ENCODE results near the gene AP1M2.

Gene AP1M2

GRCh38 chr19:10587022-10587838 lies at the start of gene AP1M2:
AP1M2 (minus strand) TSS chr19:10587312; CDS start chr19:10587231, 81 bp downstream.
- DNase-seq = no peak

- DNase-seq = no peak
Observed at GRCh38 chr19:10636304-10636972, 49.3 kb upstream of the AP1M2 start.

- no peak for DNase-seq
Observed at GRCh38 chr19:10634963-10635362, 47.9 kb upstream of the AP1M2 start.

GRCh38 chr19:10634430-10634829 lies 47.3 kb upstream of the AP1M2 start:
- DNase-seq = no peak

- DNase-seq = no peak
Observed at GRCh38 chr19:10631874-10632273, 44.8 kb upstream of the AP1M2 start.

- no peak for DNase-seq
Observed at GRCh38 chr19:10625762-10626138, 38.6 kb upstream of the AP1M2 start.

- DNase-seq = no peak
Observed at GRCh38 chr19:10625003-10625761, 38.1 kb upstream of the AP1M2 start, which contains the start of gene SLC44A2. SLC44A2 (plus strand) TSS chr19:10625553; CDS start chr19:10625634, 81 bp downstream.

GRCh38 chr19:10624585-10624984 lies 37.5 kb upstream of the AP1M2 start:
- no peak for DNase-seq

- no peak for DNase-seq
Observed at GRCh38 chr19:10621966-10622365, 34.9 kb upstream of the AP1M2 start.

GRCh38 chr19:10620786-10621185 lies 33.7 kb upstream of the AP1M2 start:
- DNase-seq = no peak

- no peak for DNase-seq
Observed at GRCh38 chr19:10618846-10619245, 31.7 kb upstream of the AP1M2 start.

- no peak for DNase-seq
Observed at GRCh38 chr19:10617409-10618121, 30.5 kb upstream of the AP1M2 start.

GRCh38 chr19:10615429-10616023 lies 28.4 kb upstream of the AP1M2 start:
- DNase-seq = no peak

- no peak for DNase-seq
Observed at GRCh38 chr19:10612499-10613119, 25.5 kb upstream of the AP1M2 start.

GRCh38 chr19:10611907-10612306 lies 24.8 kb upstream of the AP1M2 start:
- DNase-seq = no peak

- DNase-seq = no peak
Observed at GRCh38 chr19:10604460-10604980, 17.4 kb upstream of the AP1M2 start.

- DNase-seq = no peak
Observed at GRCh38 chr19:10603873-10604459, 16.9 kb upstream of the AP1M2 start.

GRCh38 chr19:10603084-10603872 lies 16.2 kb upstream of the AP1M2 start:
- peak; percentile 19 for DNase-seq

GRCh38 chr19:10602330-10603083 lies 15.4 kb upstream of the AP1M2 start:
- DNase-seq = peak; percentile 50

- no peak for DNase-seq
Observed at GRCh38 chr19:10601999-10602329, 14.9 kb upstream of the AP1M2 start.
